ENCODE results near the gene MYOCOS. TPM values are rescaled to one million over a fixed set of nuclear protein-coding genes. Genes with fewer than 3 reads are reported as not detected.

The MYOCOS gene
- total RNA-seq, 1 experiment from 2014 or later = 0.45 TPM

DNA sequence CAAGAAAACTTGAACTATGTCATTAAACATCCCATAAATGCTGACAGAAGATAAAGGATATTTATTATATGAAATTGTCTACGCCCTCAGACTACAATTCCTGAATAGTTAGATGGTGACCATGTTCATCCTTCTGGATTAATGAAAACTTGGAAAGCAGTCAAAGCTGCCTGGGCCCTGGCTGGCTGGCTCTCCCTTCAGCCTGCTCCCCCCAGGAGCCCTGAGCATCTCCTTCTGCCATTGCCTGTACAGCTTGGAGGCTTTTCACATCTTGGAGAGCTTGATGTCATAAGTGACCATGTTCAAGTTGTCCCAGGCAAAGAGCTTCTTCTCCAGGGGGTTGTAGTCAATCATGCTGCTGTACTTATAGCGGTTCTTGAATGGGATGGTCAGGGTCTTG lies 13.6 kb downstream of the MYOCOS start:
- Mint-ChIP-seq H3K9me3 (ENCODE audit: low read depth, unreplicated experiment) (no peaks in the 10 kb centered on the region), H3K4me3 (ENCODE audit: low read depth, unreplicated experiment) (no peak overlapping the region), H3K36me3 (ENCODE audit: insufficient read depth, unreplicated experiment) (no peaks in the 10 kb centered on the region), H3K4me1 (ENCODE audit: low read depth, unreplicated experiment) (no peaks in the 10 kb centered on the region), H3K27me3 (ENCODE audit: unreplicated experiment) (peaks cover 33% of the 10 kb centered on the region), H3K27ac (ENCODE audit: unreplicated experiment) (no peak overlapping the region)
- DNase-seq = no peak
- BruUV-seq (replicated peaks) = no TSS peak
- CTCF ChIA-PET = interaction anchor here (0.9 kb wide), 1 partner anchor 9 kb away, joined by 3 read pairs; no protein-coding TSS in a partner anchor
- TF ChIP-seq, protein P1, sequence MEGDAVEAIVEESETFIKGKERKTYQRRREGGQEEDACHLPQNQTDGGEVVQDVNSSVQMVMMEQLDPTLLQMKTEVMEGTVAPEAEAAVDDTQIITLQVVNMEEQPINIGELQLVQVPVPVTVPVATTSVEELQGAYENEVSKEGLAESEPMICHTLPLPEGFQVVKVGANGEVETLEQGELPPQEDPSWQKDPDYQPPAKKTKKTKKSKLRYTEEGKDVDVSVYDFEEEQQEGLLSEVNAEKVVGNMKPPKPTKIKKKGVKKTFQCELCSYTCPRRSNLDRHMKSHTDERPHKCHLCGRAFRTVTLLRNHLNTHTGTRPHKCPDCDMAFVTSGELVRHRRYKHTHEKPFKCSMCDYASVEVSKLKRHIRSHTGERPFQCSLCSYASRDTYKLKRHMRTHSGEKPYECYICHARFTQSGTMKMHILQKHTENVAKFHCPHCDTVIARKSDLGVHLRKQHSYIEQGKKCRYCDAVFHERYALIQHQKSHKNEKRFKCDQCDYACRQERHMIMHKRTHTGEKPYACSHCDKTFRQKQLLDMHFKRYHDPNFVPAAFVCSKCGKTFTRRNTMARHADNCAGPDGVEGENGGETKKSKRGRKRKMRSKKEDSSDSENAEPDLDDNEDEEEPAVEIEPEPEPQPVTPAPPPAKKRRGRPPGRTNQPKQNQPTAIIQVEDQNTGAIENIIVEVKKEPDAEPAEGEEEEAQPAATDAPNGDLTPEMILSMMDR (IDR thresholded peaks at IDR 0.05; ENCODE audit: unreplicated experiment) = no peak
- intact Hi-C loops (cut with micrococcal nuclease; ENCODE audit: unreplicated experiment) = no loop called here

DNA sequence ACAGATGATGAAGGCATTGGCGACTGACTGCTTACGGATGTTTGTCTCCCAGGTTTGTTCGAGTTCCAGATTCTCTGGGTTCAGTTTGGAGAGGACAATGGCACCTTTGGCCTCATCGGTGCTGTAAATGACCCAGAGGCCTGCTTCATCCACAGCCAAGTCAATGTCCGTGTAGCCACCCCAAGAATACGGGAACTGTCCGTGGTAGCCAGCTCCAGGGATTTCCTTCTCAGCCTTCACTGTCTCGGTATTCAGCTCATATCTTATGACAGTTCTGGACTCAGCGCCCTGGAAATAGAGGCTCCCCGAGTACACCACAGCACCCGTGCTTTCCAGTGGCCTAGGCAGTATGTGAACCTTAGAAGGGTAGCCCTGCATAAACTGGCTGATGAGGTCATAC lies 14.1 kb downstream of the MYOCOS start:
- TF ChIP-seq, protein P1 (IDR thresholded peaks at IDR 0.05; ENCODE audit: unreplicated experiment) = no peak
- H3K27me3 Mint-ChIP-seq (ENCODE audit: unreplicated experiment) = peaks cover 33% of the 10 kb centered on the region
- H3K9me3 Mint-ChIP-seq (ENCODE audit: low read depth, unreplicated experiment) = no peaks in the 10 kb centered on the region
- H3K36me3 Mint-ChIP-seq (ENCODE audit: insufficient read depth, unreplicated experiment) = no peaks in the 10 kb centered on the region
- no peak overlapping the region for H3K27ac Mint-ChIP-seq (ENCODE audit: unreplicated experiment)
- peaks cover 5% of the 10 kb centered on the region for H3K4me1 Mint-ChIP-seq (ENCODE audit: low read depth, unreplicated experiment)
- no peak overlapping the region for H3K4me3 Mint-ChIP-seq (ENCODE audit: low read depth, unreplicated experiment)
- BruUV-seq (replicated peaks) = no TSS peak
- intact Hi-C loops (cut with micrococcal nuclease; ENCODE audit: unreplicated experiment) = no loop called here
- CTCF ChIA-PET = interaction anchor here (0.9 kb wide), 1 partner anchor 9 kb away, joined by 3 read pairs; no protein-coding TSS in a partner anchor
- no peak for DNase-seq

DNA sequence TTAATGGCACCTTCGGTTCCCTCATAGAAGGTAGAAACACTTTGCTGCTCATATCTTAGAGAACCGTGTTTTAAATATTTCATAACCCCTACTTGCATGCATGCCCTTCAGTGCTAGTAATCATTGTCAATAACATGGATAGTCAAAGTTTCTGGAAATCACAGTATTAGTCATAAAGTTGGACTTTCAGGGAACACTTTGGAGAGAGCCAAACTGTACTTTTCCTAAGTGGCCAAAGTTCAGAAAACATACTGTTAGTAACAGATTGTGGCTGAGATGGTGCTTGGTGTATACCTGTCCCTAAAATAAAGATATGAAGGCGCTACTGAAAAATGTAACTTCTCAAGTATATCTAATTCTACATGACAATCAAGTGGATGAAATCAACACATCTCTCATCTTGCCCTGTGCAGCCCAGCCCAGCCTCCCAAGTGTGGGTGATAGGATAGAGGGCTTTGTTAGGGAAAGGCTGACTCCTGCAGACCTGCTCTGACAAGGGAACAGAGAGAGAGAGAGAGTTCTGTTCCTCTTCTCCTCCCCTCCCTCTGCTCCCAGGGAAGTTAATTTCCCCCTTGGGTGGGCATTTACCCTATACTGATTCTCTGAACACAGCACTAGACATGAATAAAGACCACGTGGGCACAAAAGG lies 16.0 kb downstream of the MYOCOS start:
- intact Hi-C loops (cut with micrococcal nuclease; ENCODE audit: unreplicated experiment) = no loop called here
- CTCF ChIA-PET = no interaction called here
- no peak overlapping the region for H3K27ac Mint-ChIP-seq (ENCODE audit: unreplicated experiment)
- peaks cover 11% of the 10 kb centered on the region for H3K4me1 Mint-ChIP-seq (ENCODE audit: low read depth, unreplicated experiment)
- TF ChIP-seq, protein P1 (IDR thresholded peaks at IDR 0.05; ENCODE audit: unreplicated experiment) = no peak
- BruUV-seq (replicated peaks) = no TSS peak
- no peaks in the 10 kb centered on the region for H3K9me3 Mint-ChIP-seq (ENCODE audit: low read depth, unreplicated experiment)
- no peak for DNase-seq
- H3K4me3 Mint-ChIP-seq (ENCODE audit: low read depth, unreplicated experiment) = no peak overlapping the region
- H3K36me3 Mint-ChIP-seq (ENCODE audit: insufficient read depth, unreplicated experiment) = no peaks in the 10 kb centered on the region
- peaks cover 24% of the 10 kb centered on the region for H3K27me3 Mint-ChIP-seq (ENCODE audit: unreplicated experiment)

DNA sequence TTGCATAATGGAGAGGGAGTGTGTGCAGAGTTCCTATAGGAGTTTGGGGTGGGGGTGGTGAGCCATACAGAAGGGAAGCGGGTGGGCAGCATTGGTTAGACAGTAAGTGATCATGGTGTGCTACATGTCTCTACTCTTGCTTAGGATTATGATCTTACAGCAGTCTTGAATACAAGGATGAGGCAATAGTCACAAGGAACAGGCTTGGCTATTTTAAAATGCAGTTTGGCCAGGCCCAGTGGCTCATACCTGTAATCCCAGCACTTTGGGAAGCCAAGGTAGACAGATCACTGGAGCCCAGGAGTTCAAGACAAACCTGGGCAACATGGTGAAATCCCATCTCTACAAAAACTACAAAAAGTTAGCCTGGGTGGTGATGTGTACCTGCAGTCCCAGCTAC lies 18.2 kb downstream of the MYOCOS start:
- Mint-ChIP-seq H3K27ac (ENCODE audit: unreplicated experiment) (no peak overlapping the region), H3K4me1 (ENCODE audit: low read depth, unreplicated experiment) (peaks cover 19% of the 10 kb centered on the region), H3K4me3 (ENCODE audit: low read depth, unreplicated experiment) (no peak overlapping the region), H3K27me3 (ENCODE audit: unreplicated experiment) (peaks cover 19% of the 10 kb centered on the region), H3K36me3 (ENCODE audit: insufficient read depth, unreplicated experiment) (no peaks in the 10 kb centered on the region), H3K9me3 (ENCODE audit: low read depth, unreplicated experiment) (no peaks in the 10 kb centered on the region)
- BruUV-seq (replicated peaks) = no TSS peak
- intact Hi-C loops (cut with micrococcal nuclease; ENCODE audit: unreplicated experiment) = loop anchor here (10.0 kb wide), 2 partner anchors 135 to 165 kb away; no protein-coding TSS in a partner anchor
- TF ChIP-seq, protein P1 (IDR thresholded peaks at IDR 0.05; ENCODE audit: unreplicated experiment) = no peak
- CTCF ChIA-PET = interaction anchor here (0.6 kb wide), 1 partner anchor 130 kb away, joined by 3 read pairs; no protein-coding TSS in a partner anchor
- no peak for DNase-seq

Measured in Calu3 (cell line).